Right lobe of liver (tissue), 6 donors: ENCODE measurements around the gene ZBTB21. TPM values are rescaled to one million over a fixed set of nuclear protein-coding genes. Genes with fewer than 3 reads are reported as not detected.
A peak's percentile ranks its signal among the peaks of the same experiment; 100 is the strongest.

Experiments
- ATAC-seq, 4 donors: fragments of 200-7000 bp; cut with Tn5 transposase; one replicate each; pipeline ENCODE4 v1.9.1; 2020; ENCODE audit warnings: mild to moderate bottlenecking in 4 of 4, moderate library complexity in 4 of 4
- DNase-seq, 3 donors: peaks; one replicate each; pipeline ENCODE4 v3.0.0-alpha.2; 2020
- H3K27ac ChIP-seq, 3 donors: fragments of 200-600 bp; one replicate each; pipeline ENCODE4 v1.8.0; 2022
- H3K27me3 ChIP-seq, 2 donors: fragments of 200-600 bp; one replicate each; pipeline ENCODE4 v1.8.0; 2022
- H3K36me3 ChIP-seq, 4 donors: fragments of 200-600 bp; sonication (generic) in 1 of 4; one replicate each; pipeline versions ENCODE4 v1.5.1 to v1.8.0; 2017 to 2022; ENCODE audit warnings: control low read depth in 1 of 4
- H3K4me1 ChIP-seq, 4 donors: fragments of 200-600 bp; sonication (generic) in 1 of 4; one replicate each; pipeline versions ENCODE4 v1.5.1 to v1.8.0; 2017 to 2022; ENCODE audit warnings: control low read depth in 1 of 4
- H3K4me3 ChIP-seq, 3 donors: fragments of 200-600 bp; one replicate each; pipeline ENCODE4 v1.8.0; 2022
- H3K9me3 ChIP-seq, 4 donors: fragments of 200-600 bp; sonication (generic) in 1 of 4; one replicate each; pipeline versions ENCODE4 v1.5.1 to v1.8.0; 2017 to 2022; ENCODE audit warnings: control low read depth in 1 of 4
- POLR2A ChIP-seq: fragments of 450-650 bp; IDR thresholded peaks from one replicate; pipeline ENCODE4 v1.6.1; 2017; ENCODE audit warnings: antibody characterized with exemption, mild to moderate bottlenecking
- WGBS: methylation state at CpG from one replicate; pipeline ENCODE4 v1.1.6; 2018; ENCODE audit warnings: low coverage, low lambda C conversion rate; ENCODE audit not compliant: insufficient coverage; ENCODE audit errors: missing lambda C conversion rate; 5-methylcytosine and 5-hydroxymethylcytosine counted together
- intact Hi-C, 2 donors: fragments of 100-400 bp; cut with DNase I; formaldehyde crosslinking; loops; one replicate each; pipeline versions ENCODE4 v1.11.2 to v1.14.1; 2022
- total RNA-seq, 6 experiments: library from RNA; depleted of rRNA in 2 of 6; stranded (reverse); fragments of >200 nt in 2 of 6; fragmentation: NEBNext Ultra II Directional in 3 of 6; extraction: Animal tissue kit (Norgen Biotek cat#: 25700) in 3 of 6; gene quantifications; one replicate each; pipeline versions ENCODE4 v1.1.0 to v1.2.4, GENCODE V29; 2016 to 2023
- TF ChIP-seq, protein P1 (sequence below), 4 donors: fragments of 200-600 bp in 3 of 4; fragments of 450-650 bp in 1 of 4; IDR thresholded peaks; one replicate each; pipeline versions ENCODE4 v1.5.1 to v1.8.0; 2016 to 2022; ENCODE audit warnings: antibody characterized with exemption in 4 of 4, mild to moderate bottlenecking in 2 of 4
- donor health status: DM: no; HTN: yes; CAD: no.
- donor health status: DM: no; HTN: no; CAD: no.
- donor health status: DM: no; HTN: no; CAD: no.
- donor health status: DM: no; HTN: yes; CAD: no.
- donor health status: DM: no; HTN: yes; CAD: no.

Gene ZBTB21
- total RNA-seq, 6 experiments from 2014 or later, result 3.0 to 28.5 (median 11.2) TPM

- no peak for DNase-seq
- ATAC-seq, result no peak
- H3K27me3 ChIP-seq, result no peaks in the 10 kb centered on the region
- peaks cover 0 to 32% (median 12%) of the 10 kb centered on the region in 4 donors for H3K4me1 ChIP-seq
- no peaks in the 10 kb centered on the region for H3K36me3 ChIP-seq
- TF ChIP-seq, protein P1, sequence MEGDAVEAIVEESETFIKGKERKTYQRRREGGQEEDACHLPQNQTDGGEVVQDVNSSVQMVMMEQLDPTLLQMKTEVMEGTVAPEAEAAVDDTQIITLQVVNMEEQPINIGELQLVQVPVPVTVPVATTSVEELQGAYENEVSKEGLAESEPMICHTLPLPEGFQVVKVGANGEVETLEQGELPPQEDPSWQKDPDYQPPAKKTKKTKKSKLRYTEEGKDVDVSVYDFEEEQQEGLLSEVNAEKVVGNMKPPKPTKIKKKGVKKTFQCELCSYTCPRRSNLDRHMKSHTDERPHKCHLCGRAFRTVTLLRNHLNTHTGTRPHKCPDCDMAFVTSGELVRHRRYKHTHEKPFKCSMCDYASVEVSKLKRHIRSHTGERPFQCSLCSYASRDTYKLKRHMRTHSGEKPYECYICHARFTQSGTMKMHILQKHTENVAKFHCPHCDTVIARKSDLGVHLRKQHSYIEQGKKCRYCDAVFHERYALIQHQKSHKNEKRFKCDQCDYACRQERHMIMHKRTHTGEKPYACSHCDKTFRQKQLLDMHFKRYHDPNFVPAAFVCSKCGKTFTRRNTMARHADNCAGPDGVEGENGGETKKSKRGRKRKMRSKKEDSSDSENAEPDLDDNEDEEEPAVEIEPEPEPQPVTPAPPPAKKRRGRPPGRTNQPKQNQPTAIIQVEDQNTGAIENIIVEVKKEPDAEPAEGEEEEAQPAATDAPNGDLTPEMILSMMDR (IDR thresholded peaks at IDR 0.05), result no peak
- TF ChIP-seq POLR2A, result no peak
- intact Hi-C loops, result no loop called here
- no peak overlapping the region for H3K4me3 ChIP-seq
- no peaks in the 10 kb centered on the region for H3K9me3 ChIP-seq
- H3K27ac ChIP-seq, result no peak overlapping the region
- 75% methylated on average over 2 of the region's 2 CpGs for WGBS
Measured at GRCh38 chr21:42036313-42036712, 26.2 kb upstream of the ZBTB21 start.

- intact Hi-C loops, result no loop called here
- Histone ChIP-seq H3K4me1 (peaks cover 0 to 11% (median 0%) of the 10 kb centered on the region in 4 donors), H3K27ac (no peak overlapping the region), H3K27me3 (no peaks in the 10 kb centered on the region), H3K4me3 (no peak overlapping the region), H3K9me3 (no peaks in the 10 kb centered on the region), H3K36me3 (no peaks in the 10 kb centered on the region)
- ATAC-seq (no peak), DNase-seq (no peak)
- 90% methylated on average over 2 of the region's 3 CpGs for WGBS
- TF ChIP-seq, protein P1 (IDR thresholded peaks at IDR 0.05), result no peak
- no peak for TF ChIP-seq POLR2A
Measured at GRCh38 chr21:42032968-42033367, 22.8 kb upstream of the ZBTB21 start.

- WGBS, result no CpG with 5 or more reads among the region's 2 CpGs
- no peak for DNase-seq
- intact Hi-C loops, result no loop called here
- H3K4me3 ChIP-seq, result no peak overlapping the region
- no peaks in the 10 kb centered on the region for H3K27me3 ChIP-seq
- peaks cover 0 to 6% (median 0%) of the 10 kb centered on the region in 4 donors for H3K4me1 ChIP-seq
- peak in 2 of 4 donors; percentile 28 to 53 for ATAC-seq
- no peak overlapping the region for H3K27ac ChIP-seq
- H3K36me3 ChIP-seq, result no peaks in the 10 kb centered on the region
- H3K9me3 ChIP-seq, result no peaks in the 10 kb centered on the region
- no peak for TF ChIP-seq POLR2A
- TF ChIP-seq, protein P1 (IDR thresholded peaks at IDR 0.05), result no peak
Measured at GRCh38 chr21:42032266-42032665, 22.1 kb upstream of the ZBTB21 start.

GRCh38 chr21:42031816-42032215, 21.7 kb upstream of the ZBTB21 start:
- 55% methylated on average over 2 of the region's 4 CpGs for WGBS
- DNase-seq (no peak), ATAC-seq (peak in 1 of 4 donors; percentile 20)
- no peaks in the 10 kb centered on the region for H3K9me3 ChIP-seq
- no peak overlapping the region for H3K27ac ChIP-seq
- intact Hi-C loops, result no loop called here
- H3K27me3 ChIP-seq, result no peaks in the 10 kb centered on the region
- TF ChIP-seq, protein P1 (IDR thresholded peaks at IDR 0.05), result no peak
- TF ChIP-seq POLR2A, result no peak
- H3K4me1 ChIP-seq, result peaks cover 0 to 6% (median 0%) of the 10 kb centered on the region in 4 donors
- H3K36me3 ChIP-seq, result no peaks in the 10 kb centered on the region
- H3K4me3 ChIP-seq, result no peak overlapping the region

- 81% methylated on average over 8 of the region's 9 CpGs for WGBS
- H3K4me1 ChIP-seq, result peaks cover 0 to 6% (median 0%) of the 10 kb centered on the region in 4 donors
- H3K9me3 ChIP-seq, result no peaks in the 10 kb centered on the region
- no peaks in the 10 kb centered on the region for H3K36me3 ChIP-seq
- no peak for DNase-seq
- intact Hi-C loops, result no loop called here
- TF ChIP-seq POLR2A, result no peak
- TF ChIP-seq, protein P1 (IDR thresholded peaks at IDR 0.05), result no peak
- H3K4me3 ChIP-seq, result no peak overlapping the region
- no peak overlapping the region for H3K27ac ChIP-seq
- H3K27me3 ChIP-seq, result no peaks in the 10 kb centered on the region
- no peak for ATAC-seq
Measured at GRCh38 chr21:42031241-42031640, 21.1 kb upstream of the ZBTB21 start.
